ENCODE measurements around the gene EXT2.

The EXT2 gene

DNA sequence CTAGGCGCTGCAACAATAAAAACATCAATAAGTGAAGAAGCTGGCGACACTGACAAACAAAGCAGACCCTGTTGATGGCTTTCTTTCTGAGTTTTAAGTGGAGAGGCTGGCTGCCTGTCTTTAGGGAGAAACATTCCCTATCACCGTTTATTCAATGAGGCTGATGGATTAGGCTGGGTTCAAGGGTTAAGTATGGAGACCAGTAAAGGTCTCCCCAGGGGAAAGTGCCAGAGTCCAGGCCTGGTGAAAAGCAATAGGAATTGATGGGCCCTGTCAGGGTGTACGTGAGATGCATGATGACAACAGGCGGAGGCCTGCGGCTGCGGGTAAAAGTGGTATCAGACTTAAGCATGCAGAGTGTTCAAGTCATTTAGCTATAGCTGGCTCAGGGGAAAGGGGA lies 111.8 kb downstream of the EXT2 start:
- DNase-seq: no peak

DNA sequence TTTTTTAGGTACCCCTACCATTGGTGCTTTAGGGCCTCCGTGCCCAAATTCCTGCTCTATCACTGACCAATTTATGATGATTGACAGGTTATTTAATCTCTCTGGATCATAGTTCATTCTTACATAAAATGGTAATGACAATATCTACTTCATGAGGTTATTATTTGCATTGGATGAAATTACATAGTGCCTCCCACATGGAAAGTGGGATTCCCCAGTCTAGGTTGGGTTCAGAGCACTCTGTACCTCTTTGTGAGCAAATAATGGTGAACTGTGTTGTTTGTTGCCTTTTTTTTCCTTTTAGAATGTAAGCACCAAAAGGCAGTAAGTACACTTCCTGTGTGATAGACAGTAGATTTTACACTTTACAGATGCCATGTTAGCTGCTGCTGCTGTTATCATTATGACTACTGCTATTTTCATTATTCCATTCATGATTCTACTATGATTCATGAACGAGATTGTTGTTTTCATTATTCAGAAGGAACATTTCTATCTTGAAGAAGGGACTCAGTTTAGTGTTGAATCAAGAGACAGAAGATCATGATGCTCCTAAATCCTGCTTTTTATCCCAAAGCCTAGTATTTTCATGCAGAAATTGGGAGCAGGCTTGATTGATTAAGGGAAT lies 113.6 kb downstream of the EXT2 start:
- DNase-seq: no peak

DNA sequence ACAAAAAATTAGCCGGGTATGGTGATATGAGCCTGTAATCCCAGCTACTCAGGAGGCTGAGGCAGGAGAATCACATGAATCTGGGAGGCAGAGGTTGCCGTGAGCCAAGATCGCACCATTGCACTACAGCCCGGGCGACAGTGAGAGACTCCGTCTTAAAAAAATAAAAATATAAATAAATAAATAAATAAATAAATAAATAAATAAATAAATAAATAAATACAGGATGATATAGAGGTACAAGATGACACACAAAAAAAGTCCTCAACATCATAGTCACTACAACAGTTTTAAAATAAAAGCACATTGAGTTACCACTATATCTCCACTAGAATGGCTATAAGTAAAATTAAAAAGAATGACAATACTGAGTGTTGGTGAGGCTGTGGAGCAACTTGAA lies 116.7 kb downstream of the EXT2 start:
- no peak for DNase-seq

DNA sequence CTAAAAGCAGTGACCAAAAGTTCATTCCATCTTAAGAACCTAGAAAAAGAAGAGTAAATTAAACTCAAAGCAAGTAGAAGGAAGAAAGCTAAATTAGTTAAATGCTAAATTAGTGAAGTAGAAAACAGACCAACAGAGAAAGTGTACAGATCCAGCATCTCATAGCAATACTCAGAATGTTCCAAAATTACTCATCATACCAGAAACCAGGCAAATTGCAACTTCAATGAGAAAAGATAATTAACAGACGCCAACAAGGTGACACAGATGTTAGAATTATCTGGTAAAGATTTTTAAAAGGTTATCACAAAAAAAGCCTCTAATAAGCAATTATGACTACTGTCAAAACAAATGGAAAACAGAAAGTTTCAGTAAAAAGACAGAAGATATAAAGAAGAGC lies 117.7 kb downstream of the EXT2 start:
- no peak for DNase-seq

DNA sequence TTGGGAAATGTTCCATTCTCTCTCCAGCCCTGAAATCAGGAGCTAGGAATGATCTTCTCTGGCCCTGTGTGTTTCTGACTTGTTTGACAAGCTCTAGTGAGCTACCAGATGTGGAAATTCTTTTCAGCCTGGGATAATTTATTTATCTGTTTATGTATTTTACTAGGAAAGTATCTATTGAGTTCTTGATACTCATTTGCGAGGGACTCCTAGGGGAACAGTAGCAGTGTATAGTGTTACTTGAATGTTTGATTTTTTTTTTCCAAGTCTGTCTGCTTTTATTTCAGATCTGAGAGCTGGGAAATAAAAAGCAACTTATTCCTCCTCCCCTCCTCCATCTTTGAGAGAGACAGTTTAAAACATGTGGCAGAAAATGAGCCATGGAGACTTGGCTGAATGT lies 122.0 kb downstream of the EXT2 start:
- DNase-seq: no peak

DNA sequence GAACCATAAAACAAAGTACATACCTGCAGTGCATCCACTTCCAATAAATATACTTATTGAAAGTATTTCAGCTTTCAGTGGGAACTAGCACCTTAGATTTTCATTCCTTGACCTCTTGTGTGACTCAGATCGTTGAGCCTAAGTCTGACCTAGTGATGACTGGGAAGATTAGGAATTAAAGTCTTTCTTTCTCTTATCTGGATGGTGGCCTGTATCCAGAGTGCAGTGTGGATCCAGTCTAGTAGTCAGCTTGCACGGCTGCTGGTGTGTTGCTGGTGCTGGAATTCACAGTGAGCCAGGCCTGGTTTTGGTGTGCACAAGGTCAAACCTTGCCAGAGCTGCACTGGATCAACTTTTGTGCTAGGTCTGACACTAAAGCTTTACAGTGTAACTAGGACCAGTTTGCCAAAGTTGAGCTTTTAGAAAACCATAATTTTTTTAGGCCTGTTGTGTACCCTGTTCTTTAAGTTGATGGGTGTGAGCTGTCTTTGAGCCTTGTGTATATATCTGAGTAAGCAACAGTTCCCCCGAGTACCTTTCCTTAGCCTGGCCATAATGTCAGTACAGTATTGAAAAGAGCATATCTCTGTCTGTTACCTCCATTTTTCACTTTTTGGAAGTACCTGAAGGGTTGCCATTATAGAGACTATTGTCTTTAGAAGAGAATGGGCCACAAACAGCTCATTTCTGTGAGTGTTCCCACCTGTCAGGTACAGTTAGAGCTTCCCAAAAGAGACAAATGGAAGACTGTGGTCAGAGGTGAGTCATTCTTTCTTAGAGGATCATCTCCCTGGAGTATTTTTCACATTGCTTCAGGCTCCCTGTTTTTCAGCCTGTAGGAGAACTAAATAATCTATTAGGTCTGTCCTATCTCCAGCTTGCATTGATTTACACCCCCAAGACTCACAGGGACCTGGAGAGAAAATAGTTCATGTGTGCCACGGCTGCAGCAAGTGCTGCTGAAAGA lies 124.6 kb downstream of the EXT2 start:
- no peak for DNase-seq

DNA sequence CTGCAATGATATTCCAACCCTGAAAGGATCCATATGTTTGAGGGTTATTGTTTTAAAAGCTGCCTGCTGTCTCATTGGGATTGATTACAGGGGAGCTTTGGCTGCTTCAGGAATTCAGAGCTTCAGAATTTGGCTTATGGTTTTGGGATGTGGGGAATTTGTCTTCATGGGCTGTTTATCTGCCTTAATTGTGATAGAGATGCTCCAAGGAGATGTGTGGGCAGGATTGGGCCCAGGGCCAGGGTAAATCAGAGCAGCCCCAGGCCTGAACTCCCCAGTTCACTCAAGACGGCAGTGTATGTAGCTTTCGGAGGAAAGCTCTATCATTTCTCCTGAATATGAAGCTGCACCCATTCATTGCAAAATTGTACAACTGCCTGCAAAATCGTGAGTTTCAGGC lies 126.0 kb downstream of the EXT2 start:
- DNase-seq: no peak

DNA sequence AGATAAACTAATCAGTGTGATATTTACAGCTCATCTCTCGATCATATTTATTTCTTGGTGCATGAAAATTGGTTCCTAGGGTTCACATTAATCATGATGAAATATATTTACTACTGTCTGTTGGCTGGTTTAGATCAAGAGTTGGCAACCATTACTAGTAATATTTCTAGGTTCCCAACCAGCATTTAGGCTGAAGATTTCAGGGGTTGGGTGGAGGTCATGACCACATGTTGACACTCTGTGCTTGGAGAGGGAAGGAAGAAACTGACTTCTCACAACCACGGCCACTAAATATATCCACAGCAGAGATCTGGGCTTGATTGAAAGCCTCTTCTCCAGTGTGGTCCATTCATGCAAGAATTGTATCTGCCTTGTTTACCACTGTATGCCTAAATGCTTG lies 126.5 kb downstream of the EXT2 start:
- DNase-seq: no peak

DNA sequence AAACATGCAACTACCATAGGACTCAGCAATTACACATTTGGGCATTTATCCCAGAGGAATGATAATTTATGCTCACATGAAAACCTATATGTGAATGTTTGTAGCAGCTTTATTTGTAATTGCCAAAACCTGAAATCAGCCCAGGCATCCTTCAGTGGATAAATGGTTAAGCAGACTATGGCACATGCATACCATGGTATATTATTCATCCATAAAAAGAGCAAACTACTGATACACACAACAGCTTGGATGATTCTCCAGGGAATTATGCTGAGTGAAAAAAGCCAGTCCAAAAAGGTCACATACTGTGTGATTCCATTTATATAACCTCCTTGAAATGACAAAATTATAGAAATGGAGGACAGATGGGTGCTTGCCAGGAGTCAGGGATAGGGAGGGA lies 127.8 kb downstream of the EXT2 start:
- no peak for DNase-seq

DNA sequence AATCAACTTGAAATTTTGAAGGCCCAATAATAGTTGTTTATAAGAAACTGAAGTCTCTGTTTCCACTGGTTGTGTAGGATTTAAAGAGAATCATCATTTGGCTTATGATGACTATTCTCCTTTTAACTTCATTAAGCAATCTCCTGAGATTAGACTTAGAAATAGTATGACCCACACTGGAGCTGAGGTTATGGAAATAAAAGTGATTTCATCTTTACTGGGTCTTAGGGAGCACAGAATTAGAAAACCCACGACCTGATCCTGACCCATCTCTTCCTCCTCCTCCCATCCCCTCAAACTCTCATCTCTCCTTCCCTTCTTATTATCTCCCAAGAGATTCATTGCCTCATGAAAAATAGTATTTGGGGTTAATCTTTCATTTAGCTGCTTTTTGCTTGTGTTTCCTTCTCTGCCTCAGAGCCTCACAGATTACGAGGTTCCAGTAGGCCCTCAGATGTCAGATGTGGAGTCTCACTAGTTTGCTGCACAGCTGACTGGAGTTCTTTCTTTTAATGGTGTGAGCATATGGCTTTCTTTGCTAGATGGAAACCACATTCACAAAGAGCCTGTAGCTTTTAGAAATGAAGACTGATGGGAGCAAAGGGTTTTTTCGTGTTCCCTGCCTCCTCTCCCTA lies 129.5 kb downstream of the EXT2 start:
- DNase-seq: no peak

DNA sequence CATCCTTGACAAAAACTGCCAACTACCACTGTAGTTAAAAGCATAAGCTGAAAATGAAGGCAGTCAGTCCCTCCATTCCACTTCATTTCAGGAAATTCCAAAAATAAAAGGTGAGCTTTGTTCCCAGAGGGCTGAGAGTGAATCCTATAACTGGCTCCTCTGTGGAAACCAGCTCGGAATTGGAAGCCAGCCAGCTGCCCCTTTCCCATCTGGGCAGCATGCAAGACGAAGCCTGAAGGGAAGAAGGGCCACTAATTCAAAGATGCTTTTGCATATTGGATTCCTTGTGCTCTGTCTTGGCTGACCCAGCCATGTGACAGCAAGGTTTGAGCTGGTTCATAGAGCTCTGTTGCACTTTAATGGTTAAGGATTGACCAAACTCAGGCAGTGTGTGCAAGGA lies 131.0 kb downstream of the EXT2 start:
- DNase-seq: no peak

DNA sequence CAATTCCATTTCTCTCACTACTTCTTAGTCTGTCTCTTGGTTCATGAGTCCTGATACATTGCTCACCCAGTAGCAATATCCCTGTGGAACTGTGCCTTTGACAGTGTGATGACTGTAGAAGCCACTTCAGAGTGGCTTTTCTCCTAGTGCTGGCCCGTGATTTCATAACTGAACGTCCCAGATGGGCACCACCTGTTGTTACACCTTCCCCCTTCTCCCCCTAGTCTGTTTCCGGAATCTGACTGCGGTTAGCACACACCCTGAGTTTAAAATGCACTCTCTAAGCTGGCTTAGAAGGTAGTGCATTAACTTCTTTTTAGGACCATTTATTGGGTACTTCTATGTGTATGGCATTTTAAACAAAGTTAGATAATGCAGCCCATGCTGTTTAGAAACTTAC lies 131.5 kb downstream of the EXT2 start:
- DNase-seq: no peak

DNA sequence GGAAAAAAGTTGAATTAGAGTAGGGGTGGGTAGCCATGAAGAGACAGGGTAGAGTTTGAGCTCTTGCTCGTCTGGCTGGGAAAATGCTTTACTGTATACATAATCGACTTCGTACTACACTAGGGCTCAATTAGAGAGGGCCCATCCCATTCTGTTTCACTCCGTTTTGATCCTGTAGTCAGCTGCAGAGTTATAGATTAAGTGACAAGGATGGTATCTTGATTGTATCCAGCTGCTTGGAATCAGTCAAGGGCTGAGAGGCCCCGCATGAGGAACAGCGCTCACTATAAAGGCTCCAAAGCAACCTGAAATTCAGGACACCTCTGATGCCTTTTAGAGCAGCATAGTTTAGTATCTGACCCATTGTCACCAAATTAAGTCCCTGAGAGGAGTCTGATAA lies 132.9 kb downstream of the EXT2 start:
- no peak for DNase-seq

DNA sequence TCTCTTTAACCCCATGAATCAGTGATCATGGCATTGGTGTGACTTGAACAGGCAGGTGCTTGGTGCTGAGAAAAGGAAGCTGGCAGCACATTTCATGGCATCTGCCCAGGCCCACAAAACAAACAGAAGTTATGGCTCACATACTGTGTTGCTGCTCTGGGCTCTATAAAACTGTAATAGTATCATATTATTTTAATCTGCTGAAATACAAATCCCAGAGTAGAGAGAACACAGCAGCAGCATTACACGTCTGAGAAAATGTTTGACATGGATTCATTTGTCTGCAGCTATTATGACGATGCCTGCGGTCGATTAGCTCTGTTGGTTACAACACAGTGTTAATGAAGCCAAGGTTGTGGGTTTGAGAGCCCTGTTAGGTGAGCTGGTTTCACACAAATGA lies 133.6 kb downstream of the EXT2 start:
- no peak for DNase-seq

DNA sequence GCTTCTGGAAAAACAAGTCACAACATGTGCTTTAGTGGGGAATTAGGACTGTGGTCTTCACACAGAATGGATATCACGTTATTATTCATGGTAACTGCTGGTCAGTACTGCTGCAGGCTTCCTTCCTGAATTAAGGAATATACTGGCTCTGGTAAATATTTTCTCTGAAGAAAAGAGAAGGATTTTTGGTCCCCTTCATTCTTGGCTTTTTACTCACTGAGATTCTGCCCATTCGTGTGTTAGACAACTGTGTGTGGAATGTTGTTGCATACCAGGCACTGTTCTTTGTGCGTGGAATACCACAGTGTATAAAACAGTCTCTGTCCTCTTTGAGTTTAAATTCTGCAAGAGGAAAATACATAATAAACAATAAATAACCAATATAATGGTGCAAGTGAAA lies 134.1 kb downstream of the EXT2 start:
- DNase-seq: no peak

DNA sequence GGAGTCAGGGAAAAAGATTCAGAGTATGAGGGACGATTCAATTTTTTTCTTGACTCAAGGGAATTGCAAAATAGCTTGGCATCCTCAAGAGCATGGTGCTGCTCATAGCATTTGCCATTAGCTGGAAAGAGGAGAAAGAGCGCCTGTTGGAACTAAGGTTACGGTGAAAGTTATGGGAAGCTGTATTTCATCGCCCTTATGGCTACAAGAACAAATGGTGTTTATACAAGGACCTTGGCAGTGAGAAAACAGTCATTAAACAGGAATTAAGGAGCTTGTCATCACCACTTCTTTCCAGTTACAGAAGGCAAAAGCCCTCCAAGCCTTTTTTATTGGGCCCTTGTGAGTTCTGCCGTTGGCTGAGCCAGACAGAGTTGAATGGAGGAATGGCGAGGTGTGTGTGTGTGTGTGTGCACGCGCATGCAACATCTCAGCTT lies 140.3 kb downstream of the EXT2 start:
- DNase-seq: no peak

DNA sequence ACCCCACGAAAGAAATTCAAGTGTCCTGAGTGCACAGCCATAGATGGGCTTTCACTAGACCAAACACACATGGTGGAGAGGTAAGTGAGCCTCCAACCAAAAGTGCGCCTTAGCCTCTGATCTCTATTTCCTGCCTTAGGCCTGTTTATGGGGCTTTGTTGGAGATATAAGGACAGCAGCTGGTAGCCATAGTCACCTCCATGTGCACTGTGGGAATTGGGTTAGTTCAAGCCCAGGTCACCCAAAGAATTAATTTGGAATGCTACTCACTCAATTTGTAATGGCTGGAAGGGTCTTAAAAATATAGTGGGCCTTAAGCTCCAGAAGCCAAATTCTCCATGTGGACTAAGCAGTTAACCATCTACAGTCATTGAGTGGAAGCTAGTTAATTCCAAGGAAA lies 140.8 kb downstream of the EXT2 start:
- DNase-seq: no peak

DNA sequence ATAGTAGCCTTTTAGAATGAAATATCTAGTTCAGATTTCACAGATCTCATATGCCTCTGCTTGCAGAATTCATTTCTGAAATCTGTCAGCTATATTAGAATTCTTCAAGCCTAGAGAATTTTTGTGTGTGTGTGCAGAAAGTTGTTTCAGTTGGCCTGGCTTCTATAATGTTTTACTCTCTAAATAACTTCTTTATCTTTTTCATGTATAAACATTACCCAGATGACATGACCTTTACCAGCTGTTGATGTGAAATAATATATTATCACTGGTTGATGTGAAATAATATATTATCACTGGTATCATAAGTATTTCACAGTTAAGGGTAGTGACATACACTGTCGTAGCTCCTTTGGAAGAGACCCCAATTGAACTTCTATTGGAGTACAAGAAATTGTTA lies 141.7 kb downstream of the EXT2 start:
- no peak for DNase-seq

DNA sequence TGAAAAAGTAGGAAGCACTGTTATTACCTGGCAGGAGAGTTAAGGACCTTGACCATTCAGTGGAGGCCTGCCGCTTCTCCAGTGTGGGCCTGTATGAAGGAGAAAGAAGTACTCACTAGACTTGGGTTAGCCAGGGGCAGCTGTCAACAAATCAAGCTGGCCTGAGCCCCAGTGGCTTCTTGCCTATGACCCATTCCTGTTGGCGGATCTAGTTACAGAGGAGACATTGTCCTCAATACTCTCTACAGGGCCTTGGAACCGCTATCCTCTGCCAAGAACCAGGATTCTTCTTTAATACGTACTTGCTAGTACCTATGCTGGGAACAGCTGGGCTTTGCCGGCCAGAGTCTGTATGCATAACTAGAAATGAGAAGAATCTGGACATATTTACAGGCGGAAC lies 146.4 kb downstream of the EXT2 start:
- no peak for DNase-seq

DNA sequence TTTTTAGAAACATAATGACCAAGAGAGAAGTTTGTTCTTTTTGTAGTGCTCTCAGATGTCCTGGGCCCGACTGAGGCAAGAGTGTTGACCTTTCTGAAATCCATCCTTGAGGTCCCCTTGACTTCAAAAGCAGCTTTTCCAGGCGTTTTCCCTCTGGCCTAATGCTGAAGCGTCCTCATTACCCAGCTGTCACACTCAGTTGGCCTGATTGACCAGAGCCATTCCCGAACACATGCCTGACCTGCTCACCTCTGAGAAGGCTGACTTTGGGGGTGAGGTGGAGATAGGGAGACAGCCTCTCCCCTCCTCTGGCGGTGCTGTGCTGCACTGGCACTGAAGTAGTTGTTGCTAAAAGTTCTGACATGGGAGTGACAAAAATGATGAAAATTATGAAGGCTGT lies 147.6 kb downstream of the EXT2 start:
- DNase-seq: no peak

DNA sequence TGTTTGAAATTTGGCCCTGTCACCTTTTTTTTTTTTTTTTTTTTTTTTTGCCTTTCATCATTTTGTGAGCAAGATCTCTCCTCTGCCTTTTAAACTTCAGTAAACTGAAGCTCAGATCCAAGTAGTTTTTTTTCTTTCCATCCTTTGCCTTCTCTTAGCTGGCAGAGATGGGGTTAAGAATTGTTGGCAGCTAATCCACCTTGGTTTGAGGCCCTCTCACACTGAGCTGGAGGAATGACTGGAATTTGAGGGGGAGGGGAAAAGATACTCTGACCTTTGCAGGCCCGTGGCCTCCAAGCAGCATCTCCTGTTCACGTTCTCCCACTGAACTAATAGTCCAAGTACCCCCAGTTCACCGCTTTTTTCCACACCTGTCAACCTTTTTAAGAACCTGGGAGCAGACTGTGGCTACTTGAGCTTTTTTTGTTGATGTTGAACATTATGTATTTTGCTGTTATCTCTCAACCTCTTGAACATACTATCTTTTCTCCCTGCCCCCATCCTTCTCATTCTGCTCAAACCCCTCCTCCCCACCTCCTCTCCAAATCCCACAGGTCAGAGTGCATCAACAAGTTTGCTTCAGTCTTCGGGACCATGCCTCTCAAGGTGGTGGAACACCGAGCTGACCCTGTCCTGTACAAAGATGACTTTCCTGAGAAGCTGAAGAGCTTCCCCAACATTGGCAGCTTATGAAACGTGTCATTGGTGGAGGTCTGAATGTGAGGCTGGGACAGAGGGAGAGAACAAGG lies 148.3 kb downstream of the EXT2 start:
- DNase-seq: no peak

DNA sequence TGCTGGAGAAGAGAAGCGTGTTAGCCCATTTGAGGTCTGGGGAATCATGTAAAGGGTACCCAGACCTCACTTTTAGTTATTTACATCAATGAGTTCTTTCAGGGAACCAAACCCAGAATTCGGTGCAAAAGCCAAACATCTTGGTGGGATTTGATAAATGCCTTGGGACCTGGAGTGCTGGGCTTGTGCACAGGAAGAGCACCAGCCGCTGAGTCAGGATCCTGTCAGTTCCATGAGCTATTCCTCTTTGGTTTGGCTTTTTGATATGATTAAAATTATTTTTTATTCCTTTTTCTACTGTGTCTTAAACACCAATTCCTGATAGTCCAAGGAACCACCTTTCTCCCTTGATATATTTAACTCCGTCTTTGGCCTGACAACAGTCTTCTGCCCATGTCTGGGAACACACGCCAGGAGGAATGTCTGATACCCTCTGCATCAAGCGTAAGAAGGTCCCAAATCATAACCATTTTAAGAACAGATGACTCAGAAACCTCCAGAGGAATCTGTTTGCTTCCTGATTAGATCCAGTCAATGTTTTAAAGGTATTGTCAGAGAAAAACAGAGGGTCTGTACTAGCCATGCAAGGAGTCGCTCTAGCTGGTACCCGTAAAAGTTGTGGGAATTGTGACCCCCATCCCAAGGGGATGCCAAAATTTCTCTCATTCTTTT lies 149.3 kb downstream of the EXT2 start:
- DNase-seq: no peak

DNA sequence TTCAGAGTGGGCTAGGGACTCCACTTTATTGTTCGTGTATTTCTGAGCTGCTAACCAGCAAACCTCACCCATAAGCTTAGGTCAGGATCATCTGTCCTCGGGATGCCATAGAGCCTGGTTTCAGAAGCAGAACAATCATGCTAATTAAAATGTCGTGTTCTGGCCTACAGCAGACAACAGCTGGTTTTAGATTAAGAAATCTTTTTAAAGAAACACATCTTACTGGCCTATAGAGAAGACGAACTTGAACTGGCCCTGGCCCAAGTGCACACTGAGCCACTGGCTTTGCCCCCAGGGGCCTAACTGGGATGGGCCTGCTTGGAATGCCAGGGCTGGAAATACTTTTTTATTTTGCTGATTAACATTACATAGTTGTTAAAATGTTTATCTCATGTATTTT lies 151.2 kb downstream of the EXT2 start:
- DNase-seq: no peak
